C4-2B (cell line): ENCODE data around the gene CENPP.
A peak's percentile ranks its signal among the peaks of the same experiment; 100 is the strongest.

Experiments
- ZFX ChIP-seq: fragments of 450-650 bp; IDR thresholded peaks from 2 replicates; pipeline ENCODE4 v1.6.1; 2017
- TF ChIP-seq, protein P1 (sequence below): fragments of 450-650 bp; conservative IDR thresholded peaks from 2 replicates; pipeline ENCODE4 v1.5.1; 2017; ENCODE audit warnings: mild to moderate bottlenecking

GRCh38 chr9:92634712-92635605, 309.2 kb downstream of the CENPP start:
- TF ChIP-seq, protein P1, sequence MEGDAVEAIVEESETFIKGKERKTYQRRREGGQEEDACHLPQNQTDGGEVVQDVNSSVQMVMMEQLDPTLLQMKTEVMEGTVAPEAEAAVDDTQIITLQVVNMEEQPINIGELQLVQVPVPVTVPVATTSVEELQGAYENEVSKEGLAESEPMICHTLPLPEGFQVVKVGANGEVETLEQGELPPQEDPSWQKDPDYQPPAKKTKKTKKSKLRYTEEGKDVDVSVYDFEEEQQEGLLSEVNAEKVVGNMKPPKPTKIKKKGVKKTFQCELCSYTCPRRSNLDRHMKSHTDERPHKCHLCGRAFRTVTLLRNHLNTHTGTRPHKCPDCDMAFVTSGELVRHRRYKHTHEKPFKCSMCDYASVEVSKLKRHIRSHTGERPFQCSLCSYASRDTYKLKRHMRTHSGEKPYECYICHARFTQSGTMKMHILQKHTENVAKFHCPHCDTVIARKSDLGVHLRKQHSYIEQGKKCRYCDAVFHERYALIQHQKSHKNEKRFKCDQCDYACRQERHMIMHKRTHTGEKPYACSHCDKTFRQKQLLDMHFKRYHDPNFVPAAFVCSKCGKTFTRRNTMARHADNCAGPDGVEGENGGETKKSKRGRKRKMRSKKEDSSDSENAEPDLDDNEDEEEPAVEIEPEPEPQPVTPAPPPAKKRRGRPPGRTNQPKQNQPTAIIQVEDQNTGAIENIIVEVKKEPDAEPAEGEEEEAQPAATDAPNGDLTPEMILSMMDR: peak; percentile 97
- TF ChIP-seq ZFX: no peak
